GM12874 (cell line): ENCODE measurements around the gene FAF1.

Experiments used
- CTCF ChIP-seq: IDR thresholded peaks from 2 replicates; pipeline ENCODE4 v1.5.1; 2011; ENCODE audit warnings: low read depth, mild to moderate bottlenecking, control low read depth, low read length, moderate library complexity; ENCODE audit not compliant: insufficient read depth

The FAF1 gene

DNA sequence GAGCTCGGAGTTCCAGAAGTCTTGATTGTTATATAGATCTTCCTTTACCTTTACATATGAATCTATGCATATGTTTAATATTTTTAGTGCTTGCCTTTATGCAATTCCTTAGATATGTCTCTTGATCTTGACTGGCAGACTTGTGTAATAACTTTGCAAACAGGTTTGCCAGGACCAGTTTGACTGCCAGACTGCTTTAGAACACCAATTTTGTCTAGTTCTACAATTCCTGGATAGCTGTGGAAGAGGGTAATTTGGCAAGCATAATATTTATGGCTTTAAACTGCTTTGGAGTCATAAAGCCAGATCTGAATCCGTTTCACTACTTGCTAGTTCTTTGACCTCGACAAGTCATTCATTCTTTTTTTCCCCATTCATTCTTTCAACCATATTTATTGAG is 250.0 kb downstream of the FAF1 start:
- no peak for TF ChIP-seq CTCF

DNA sequence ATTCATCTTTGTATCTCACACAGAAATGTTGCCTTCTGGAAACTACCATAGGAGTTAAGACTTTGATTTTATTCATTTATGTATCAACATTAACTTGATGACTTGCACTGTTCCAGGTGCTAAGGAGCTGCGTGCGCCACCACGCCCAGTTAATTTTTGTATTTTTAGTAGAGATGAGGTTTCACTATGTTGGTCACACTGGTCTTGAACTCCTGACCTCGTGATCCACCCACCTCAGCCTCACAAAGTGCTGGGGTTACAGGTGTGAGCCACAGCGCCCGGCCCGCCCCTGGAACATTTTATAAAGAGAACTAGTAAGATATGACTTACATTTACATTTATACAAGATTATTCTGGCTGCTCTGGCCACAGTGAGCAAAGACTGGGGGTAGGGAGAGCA is 252.2 kb downstream of the FAF1 start:
- TF ChIP-seq CTCF: no peak

GRCh38 chr1:50705699-50706098 is 254.4 kb downstream of the FAF1 start:
- TF ChIP-seq CTCF: no peak

- TF ChIP-seq CTCF: no peak
Observed at GRCh38 chr1:50705041-50705440, 255.0 kb downstream of the FAF1 start.

- peak; percentile 61 for TF ChIP-seq CTCF
Observed at GRCh38 chr1:50704126-50704525, 255.9 kb downstream of the FAF1 start.

DNA sequence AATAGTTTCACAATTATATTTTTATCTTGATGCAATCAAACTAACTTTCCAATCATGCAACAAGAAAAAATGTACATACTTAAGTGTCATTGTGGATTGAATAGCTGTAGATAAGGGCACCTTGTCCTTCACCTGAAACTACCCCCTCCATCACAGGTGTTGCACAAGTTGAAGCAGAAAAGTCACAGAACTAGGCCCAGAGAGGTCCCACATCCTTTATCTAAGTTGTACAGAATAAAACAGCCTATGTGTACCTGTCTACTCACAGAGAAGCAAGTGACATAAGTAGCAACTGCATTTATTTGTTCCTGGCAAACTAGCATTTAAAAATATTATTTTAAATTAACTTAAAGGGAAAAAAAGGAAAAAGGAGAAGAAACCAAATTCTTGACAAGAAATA is 256.8 kb downstream of the FAF1 start:
- TF ChIP-seq CTCF: no peak

DNA sequence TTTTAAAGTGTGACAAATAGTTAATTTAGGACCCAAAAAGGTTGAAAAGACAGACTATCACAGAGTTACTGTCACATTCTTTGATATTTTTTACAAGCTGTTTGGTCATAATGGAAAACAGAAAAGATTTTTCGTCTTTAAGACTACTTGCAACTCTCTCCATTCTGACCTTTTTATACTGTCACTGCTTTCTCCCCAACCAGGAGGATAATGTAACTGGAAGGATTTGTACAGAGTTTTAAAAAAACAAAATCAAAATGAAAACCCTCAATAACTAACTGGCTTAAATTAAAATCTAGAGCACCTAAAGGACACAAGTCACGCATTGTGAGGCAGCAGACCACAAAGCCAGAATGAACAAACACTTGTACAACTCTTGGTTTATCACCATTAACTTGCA is 257.7 kb downstream of the FAF1 start:
- TF ChIP-seq CTCF: no peak

- TF ChIP-seq CTCF: no peak
Observed at GRCh38 chr1:50701706-50702317, 258.3 kb downstream of the FAF1 start.
